T-helper 22 cell (primary cell): Measurements from ENCODE around the gene TFB2M.

Source experiments
- DNase-seq: peaks from one replicate; pipeline ENCODE4 v3.0.0-alpha.2; 2020; ENCODE audit warnings: low read depth

The TFB2M gene

GRCh38 chr1:246550402-246550801 is 15.7 kb downstream of the TFB2M start:
- DNase-seq = no peak

- no peak for DNase-seq
Observed at GRCh38 chr1:246549665-246550064, 16.4 kb downstream of the TFB2M start.

DNA sequence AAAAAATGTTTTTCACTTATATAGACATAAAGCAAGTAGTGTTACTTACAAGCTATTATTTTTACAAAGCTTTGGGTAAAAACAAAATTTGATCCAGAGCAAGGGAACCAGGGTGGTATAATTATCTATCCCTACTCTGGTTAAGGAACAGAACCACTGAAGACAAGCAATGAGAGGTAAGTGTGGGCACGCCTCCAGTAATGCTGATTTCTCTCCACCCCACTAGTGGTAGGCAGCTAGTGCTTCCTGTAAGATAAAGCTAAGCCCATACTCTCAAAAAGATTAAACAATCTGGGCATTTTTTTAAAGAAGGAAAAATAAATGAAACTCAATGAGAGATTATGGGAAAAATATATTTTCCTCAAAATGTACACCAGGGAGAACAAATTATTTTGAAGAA is 22.1 kb downstream of the TFB2M start:
- no peak for DNase-seq

- DNase-seq = no peak
Observed at GRCh38 chr1:246540738-246541491, 25.1 kb downstream of the TFB2M start.

DNA sequence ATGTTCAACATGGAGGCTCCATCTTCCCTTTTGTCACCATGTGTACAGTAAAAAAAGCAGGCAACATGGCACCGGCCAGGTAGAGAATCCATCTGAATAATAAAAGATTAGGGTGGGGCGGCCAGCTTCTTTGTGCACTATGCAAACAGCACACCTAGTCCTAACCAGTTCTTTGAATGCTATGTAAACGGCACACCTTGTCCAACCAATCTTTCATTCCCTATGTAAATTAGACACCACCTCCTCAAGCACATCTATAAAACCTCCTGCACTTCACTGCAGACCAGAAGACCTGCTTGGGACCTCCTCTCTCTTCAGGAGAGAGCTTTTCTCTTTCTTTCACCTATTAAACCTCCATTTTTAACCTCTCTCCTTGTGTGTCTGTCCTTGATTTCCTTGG is 28.2 kb downstream of the TFB2M start:
- DNase-seq = no peak

GRCh38 chr1:246537441-246537840 is 28.6 kb downstream of the TFB2M start:
- no peak for DNase-seq

DNA sequence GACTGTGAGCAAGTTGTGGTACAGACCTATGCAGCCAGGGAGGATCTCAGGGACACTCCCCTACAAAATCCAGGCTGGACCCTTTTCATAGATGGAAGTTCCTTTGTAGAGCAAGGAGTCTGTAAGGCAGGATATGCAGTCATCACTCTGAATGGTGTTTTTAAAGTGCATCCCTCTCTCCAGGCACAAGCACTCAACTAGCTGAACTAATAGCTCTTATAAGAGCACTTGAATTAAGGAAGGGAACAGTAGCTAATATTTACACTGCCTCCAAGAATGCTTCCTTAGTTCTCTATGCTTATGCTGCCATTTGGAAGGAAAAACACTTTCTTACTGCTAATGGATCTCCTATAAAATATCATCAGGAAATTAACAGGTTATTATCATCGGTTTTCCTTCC is 31.9 kb downstream of the TFB2M start:
- DNase-seq = no peak

DNA sequence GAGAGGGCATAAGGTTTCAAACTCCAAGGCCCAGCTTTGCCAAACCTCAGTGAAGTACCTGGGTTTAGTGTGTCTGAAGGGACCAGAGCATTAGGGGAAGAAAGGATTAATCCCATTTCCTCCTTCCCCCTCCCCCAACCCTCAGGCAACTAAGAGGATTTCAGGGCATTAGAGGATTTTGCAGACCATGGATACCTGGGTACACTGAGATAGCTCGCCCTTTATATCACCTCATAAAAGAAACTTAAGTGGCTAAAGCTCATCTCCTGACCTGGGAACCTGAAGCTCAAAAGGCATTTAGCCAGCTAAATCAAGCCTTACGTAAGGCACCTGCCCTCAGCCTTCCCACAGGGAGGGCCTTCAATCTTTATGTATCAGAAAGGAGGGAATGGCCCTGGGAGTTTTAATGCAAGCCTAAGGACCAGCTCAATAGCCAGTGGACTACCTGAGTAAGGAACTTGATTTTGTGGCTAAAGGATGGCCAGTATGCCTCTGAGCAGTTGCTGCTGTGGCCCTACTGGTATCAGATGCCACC is 32.6 kb downstream of the TFB2M start:
- no peak for DNase-seq

- DNase-seq = no peak
Observed at GRCh38 chr1:246532519-246532918, 33.5 kb downstream of the TFB2M start.

DNA sequence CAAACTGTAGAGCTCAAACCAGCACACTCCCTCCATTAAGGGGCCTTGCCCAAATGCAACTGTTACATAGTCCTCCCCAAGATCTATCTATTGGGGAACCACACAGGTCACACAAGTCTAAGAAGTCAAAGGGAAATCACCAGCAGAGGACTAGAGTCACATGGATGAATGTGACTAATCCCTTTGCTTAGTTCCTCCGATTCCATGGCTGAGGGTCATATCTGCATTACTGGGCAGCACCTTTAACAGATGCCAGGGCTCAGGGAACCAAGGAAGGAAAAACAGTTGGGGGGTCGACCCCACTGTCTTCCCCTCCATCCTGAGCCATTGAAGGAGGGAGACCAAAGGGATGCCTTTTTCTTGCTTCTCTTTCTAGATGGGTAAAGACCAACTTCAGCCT is 35.6 kb downstream of the TFB2M start:
- no peak for DNase-seq

GRCh38 chr1:246528933-246529731 is 36.9 kb downstream of the TFB2M start:
- no peak for DNase-seq

- DNase-seq = no peak
Observed at GRCh38 chr1:246527402-246528088, 38.5 kb downstream of the TFB2M start.

DNA sequence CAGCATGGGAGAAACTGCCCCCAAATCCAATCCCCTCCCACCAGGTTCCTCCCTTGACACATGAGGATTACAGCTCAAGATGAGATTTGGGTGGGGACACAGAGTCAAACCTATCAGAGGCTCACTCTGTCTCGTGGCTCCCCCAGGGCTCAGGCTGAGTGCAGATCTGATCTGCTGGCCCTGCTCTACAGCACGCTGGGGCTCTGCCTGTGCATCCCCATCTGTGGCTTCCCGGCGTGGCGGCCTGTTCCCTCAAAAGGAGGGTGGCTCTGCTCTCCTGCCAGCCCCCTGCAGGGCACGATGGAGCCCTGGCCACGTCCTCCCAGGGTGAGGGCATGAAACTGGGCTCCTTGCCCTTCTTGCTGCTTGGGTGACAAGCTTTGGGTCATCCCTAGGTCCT is 39.1 kb downstream of the TFB2M start:
- DNase-seq = no peak

GRCh38 chr1:246526380-246526779 is 39.7 kb downstream of the TFB2M start:
- no peak for DNase-seq

- no peak for DNase-seq
Observed at GRCh38 chr1:246519514-246519913, 46.5 kb downstream of the TFB2M start.

GRCh38 chr1:246518456-246519205 is 47.4 kb downstream of the TFB2M start:
- DNase-seq = no peak

DNA sequence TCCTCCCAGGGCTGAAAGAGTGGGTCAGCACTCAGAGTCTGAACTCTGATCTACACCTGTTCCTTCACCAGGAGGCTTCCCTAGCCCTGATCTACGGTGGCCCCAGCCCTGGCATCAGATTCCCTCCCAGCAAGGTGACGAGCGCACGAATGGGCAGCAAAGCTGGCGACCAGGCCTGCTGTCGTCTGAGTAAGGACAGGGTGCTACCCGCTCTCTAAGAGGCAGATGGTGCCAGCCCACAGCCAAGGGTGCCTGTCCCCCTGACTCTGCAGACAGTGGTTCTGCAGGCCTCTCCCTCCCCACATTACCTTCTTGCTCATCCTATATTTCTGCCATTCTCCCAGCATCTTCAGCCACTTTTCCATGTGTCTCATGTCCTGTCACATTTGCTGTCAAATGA is 48.7 kb downstream of the TFB2M start:
- no peak for DNase-seq

- no peak for DNase-seq
Observed at GRCh38 chr1:246516126-246516525, 49.9 kb downstream of the TFB2M start.

DNA sequence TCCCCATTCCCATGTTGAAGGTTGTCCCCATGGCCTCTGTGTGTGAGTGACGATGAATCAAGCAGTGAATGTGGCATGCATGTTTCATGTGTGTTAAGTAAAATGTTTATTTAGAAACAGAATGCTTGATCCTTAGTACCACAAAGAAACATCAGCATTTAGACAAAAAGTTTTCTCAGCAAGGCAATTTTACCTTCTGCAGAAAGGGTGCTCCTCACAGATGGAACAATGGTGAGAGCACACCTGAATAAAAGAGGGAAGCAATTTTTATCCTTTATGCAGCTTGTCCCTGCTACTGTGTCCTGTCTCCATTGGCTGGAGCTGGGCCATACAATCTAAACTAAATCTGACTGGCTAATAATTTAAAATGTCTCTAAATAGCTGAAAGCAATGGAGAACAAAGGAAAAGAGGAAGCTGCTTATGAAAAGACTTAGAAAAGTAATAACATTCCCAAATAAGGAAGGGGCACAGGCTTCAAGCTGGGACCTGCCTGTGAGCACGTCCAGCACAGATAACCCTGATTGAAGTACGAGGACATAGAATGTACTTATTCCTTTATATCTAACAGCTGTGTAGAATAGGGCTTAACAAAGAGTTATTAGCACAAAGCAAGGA is 50.6 kb downstream of the TFB2M start:
- no peak for DNase-seq

DNA sequence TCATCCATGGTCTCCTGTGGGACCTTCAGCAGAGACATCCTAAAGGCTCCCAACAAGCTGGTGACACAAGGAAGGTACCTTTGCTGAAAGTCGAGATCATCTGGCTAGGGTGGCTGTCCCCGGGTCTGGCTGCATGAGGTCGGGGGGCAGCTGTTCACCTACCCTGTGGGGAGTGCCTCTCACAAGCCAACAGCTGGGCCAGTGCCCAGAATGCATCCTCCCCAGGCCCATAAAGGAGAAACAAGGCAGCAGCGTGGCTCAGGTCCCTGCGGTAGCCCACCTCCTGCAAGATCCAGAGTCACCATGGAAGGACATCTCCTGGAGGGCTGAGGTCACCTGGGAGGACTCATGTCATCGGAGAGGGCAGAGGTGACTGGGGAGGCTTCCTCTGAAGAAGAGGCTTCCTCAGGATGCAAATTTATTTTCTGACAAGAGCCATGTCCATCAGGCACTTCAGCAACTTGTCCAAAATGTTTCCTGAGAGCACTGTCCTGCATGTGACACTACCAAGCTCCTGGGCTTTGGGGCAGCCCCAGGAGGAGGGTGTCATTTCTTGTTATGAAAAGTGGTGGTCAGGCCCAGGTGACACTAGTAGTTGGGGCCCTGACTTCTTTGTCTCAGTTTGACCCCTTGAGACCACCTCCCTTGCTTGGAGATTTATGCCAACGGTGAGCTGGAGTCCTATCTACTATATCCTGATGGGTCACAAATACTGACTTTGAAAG is 52.3 kb downstream of the TFB2M start:
- DNase-seq = no peak

DNA sequence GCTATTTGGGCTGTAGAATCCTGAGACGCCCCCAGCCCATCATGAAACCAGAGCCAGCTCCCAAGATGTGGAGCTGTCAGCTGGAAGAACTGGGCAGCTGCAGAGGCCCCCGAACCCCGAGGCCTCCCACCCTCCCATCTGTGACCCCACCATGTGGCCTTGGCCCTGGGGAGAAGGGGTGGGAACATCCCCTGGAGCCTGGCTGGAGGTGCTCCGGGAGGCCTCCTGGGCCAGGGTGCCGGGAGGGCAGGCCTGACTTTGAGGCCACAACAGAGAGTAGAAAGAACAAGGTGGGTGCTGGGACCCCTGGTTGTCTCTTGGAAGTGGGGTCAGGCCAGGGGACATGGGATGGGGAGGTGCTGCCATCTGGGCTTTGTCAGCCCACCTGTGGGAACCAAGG is 53.0 kb downstream of the TFB2M start:
- DNase-seq = no peak
